GM18907 (cell line): Measurements from ENCODE around the gene COL5A1.

ENCODE experiments used
- ATAC-seq: cut with Tn5 transposase; IDR thresholded peaks from one replicate; pipeline ENCODE4 v1.9.1; 2021; ENCODE audit warnings: mild to moderate bottlenecking, moderate library complexity; ENCODE audit not compliant: unreplicated experiment

COL5A1 gene

DNA sequence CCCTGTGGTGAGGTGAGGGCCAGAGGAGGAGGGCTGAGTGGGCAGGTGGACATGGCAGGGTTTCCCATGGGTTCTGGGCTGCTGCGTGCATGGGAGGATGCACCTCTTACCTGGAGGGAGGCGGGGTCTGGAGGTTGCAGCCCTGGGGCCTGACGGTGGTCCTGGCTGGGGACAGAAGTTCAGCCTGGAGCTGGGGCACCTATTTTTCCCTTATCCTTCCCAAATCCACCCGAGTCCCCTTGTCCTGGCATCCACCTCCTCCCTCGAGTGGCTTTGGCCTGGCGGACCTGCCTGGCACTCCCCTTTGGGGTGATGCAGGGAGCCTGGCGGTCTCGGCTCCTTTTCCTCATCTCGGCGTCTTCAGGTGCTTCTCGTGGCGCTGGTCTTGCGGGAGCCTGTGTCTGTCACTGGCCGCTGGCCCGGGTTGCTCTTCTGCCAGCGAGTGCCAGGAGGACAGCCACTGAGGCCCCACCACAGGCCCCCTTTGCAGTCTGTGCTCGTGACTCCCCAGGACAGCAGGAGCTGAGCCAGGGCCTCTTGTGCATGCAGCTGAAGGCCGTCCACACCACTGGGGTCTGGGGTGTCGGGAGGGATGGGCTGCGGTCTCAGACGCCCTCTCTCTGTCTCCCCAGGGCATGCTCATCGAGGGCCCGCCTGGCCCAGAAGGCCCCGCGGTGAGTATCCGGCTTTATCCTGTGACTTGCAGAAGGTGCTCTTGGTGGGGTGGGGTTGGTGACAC, 96.4 kb downstream of the COL5A1 start:
- no peak for ATAC-seq

- ATAC-seq: no peak
Observed at GRCh38 chr9:134738869-134739659, 97.5 kb downstream of the COL5A1 start.

- no peak for ATAC-seq
Observed at GRCh38 chr9:134739660-134739968, 98.0 kb downstream of the COL5A1 start.

- ATAC-seq: no peak
Observed at GRCh38 chr9:134740071-134740470, 98.5 kb downstream of the COL5A1 start.

GRCh38 chr9:134741846-134742245, 100.2 kb downstream of the COL5A1 start:
- ATAC-seq: no peak

- ATAC-seq: no peak
Observed at GRCh38 chr9:134742822-134743535, 101.4 kb downstream of the COL5A1 start.

DNA sequence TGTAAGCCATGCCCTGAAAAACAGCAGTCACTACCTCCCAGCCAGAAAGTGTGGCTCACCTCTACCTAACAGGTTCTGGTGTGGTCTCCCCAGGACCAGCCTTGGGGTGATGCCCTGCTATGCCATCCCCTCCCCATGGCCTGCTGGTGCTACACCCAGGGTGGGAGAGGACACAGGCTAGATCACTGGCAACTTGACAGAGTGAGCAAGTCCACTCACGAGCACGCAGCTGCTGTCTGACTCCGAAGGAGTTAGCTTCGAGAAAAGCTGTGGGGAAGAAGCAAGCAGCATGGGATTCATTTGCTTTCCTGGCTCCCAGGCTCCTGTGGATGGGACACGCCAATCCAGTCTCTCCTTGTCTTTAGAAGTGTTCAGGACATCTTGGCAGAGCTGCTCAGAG, 102.2 kb downstream of the COL5A1 start:
- ATAC-seq: no peak

DNA sequence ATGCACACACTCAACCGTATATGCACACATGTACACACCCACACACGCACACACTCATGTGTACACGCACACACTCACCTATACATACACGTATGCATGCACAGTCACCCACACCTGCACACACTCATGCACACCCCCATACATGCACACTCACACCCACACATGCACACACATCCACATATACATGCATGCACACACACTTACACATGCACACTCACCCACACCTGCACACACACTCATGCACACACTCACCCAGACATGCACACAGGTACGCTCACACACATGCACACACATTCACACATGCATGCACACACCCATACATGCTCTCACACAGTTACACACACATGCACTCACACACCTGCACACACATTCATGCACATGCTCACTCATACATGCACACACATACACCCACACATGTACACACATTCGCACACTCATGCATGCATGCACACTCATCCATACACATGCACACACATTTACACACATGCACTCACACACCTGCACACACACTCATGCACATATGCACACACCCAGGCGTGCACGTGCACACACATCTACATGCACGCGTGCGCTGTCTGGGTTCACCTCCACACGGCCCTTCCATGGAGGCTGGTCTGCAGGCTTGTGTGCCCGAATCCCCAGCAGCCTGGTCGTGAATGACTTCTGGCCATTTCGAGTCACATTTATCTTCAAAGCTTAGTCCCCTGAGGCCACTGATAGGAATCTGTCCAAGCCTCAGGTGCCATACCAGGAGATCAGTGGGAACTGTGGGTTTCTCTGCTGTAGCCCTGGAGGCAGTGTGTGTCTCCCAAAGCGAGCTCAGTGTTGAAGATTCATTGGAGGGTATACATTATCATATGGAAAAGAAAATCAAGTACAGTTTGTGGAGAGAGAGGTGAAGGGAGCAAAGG, 103.0 kb downstream of the COL5A1 start:
- no peak for ATAC-seq

DNA sequence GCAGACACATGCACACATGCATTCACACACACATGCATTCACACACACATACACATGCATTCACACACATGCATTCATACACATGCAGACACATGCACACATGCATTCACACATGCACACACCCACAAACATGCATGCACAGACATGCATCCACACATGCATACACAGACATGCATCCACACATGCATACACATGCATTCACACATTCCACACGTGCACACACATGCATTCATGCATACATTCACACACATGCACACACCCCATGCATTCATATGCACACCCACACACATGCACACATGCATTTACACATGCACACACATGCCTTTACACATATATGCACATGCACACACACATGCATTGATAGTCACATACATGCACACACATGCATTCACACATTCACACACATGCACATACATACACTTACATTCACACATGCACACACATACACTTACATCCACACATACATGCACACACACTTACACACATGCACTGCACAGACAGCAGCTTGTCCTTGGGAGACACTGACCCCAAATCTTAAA, 106.4 kb downstream of the COL5A1 start:
- no peak for ATAC-seq

- no peak for ATAC-seq
Observed at GRCh38 chr9:134748591-134748990, 107.0 kb downstream of the COL5A1 start.

DNA sequence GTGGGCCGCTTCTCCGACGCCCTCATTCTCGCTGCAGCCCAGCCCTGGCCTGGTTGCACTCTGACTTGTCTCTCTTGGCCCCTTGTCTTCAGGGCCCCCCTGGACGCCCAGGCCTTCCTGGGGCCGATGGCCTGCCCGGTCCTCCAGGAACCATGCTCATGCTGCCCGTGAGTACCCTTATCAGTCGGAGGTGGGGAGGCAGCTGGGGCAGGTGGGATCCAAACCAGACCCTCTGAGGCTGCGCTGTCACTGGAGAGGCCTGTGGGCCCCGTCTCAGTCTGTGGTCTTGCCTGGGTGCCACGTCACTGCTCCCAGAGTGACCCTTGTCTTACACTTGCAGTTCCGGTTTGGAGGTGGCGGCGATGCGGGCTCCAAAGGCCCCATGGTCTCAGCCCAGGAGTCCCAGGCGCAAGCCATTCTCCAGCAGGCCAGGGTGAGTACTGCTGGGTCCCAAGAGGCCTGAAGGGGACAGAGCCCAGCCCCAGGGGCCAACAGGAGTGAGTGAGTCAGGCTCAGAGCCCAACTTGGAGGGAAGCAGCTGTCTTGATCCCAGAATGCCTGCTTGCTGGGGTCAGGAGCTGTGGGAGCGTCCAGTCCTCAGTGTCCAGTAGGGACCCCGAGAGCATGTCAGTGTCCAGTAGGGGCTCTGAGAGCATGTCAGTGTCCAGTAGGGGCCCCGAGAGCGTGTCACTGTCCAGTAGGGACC, 109.0 kb downstream of the COL5A1 start:
- no peak for ATAC-seq

GRCh38 chr9:134751622-134752021, 110.0 kb downstream of the COL5A1 start:
- no peak for ATAC-seq

- no peak for ATAC-seq
Observed at GRCh38 chr9:134752471-134753168, 111.0 kb downstream of the COL5A1 start.

DNA sequence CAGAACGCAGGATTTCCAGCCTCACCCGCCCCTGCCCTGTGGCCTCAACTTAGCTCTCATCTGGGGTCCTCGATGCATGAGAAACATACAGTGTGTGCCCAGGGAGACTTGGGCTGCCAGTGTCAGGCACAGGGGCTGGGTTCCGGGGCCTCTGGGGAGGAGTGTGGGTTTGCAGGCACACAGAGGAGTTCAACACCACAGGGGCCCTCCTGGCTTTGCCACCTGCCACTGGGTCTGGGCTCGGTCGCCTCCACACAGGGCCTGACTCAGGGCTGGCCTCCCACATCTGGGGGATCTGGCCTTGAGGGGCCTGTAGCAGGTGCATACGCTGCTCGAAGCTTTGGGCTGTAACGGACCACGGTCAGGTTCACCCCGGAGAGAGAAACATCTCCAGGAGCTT, 111.6 kb downstream of the COL5A1 start:
- ATAC-seq: no peak

DNA sequence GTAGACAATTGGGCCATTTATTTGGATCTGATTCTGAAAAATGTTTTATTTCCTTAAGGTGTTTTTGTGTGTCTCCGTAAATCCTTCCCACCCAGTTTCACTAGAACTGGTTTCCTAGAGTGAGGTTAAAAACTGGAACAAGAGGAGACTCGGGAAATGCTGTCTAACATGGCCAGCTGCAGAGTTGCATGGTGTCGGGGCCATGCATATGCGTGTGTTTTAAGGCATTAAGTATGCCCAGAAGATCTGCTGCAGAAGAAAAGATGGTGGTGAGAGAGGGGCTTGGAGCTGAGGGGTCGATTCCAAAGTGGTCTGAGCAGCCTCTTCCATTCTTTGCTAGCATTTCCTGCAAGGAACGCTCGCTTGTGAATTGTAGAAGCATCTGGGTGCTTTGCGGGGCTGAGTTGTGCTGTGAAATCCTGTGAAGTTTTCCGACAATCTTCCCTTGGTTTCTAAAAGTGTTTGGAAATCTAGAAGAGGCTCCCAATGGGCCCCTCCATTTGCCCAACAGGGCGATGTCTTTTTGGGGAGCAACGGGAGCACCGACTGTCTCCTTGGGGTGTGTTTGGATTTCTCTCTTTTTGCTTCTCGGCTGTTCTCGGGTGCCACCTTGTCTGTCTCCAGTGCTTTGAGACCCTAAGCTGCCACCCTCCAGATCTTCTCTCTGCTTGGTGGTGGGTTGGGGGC, 113.8 kb downstream of the COL5A1 start:
- ATAC-seq: no peak

GRCh38 chr9:134756098-134756497, 114.5 kb downstream of the COL5A1 start:
- no peak for ATAC-seq

DNA sequence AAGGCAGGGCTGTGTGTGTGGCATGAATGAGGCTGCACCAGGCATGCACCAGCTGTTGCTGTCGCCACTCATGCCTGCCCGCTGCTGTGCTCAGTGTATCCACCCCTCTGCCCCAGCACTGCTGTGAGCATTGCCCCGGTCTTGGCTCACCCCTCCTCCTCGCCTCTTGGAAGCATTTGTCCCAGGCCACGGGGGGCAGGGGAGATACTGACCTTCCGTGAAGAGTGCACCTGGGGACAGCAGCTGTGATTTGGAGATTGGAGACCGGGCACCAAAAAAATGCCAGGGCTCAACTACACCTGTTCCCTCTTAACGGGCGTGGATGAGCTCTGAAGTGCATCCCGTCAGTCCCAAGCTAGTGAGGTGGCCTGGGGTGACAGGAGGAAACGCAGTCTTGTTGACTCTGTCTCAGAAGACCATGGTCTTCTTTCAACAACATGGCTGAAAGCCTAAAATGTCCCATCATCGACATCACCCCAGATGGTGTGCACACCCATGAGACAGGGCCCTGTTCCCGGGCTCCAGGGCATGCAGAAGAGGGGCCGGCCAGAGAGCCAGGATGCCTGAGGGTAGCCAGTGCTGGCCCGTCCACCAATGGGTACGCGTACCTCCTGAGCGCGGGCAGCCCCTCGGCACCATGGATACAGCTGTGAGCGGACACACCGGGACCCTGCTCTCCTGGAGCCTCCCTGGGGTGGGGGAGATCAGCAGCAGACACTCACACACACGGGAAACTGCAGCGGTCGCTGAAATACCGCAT, 115.8 kb downstream of the COL5A1 start:
- ATAC-seq: no peak
